ENCODE data around the gene FZD8. TPM values are rescaled to one million over a fixed set of nuclear protein-coding genes. Genes with fewer than 3 reads are reported as not detected.

Gene FZD8
- total RNA-seq, 2 donors from 2014 or later: 4.7 to 12.9 TPM

DNA sequence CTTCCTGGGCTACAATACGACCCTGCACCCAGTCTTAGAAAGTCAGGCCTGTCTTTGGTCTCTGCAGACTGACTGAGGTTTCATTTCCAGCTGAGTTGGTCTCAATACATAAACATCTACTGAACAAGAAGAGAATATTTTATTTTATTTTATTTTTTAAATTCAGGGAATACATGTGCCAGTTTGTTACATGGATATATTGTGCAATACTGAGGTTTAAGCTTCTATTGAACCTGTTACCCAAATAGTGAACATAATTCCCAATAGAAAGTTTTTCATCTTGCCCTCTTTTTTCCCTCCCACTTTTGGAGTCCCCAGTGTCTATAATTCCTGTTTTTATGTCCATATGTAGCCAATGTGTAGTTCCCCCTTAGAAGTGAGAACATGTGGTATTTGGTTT lies 10.7 kb downstream of the FZD8 start:
- 52 to 84% methylated on average over 1 of the region's 1 CpG for WGBS, 2 donors
- intact Hi-C loops (cut with DNase I): loop anchor here (5.0 kb wide), 1 partner anchor 1246 kb away; no protein-coding TSS in a partner anchor
- H3K4me1 ChIP-seq: no peaks in the 10 kb centered on the region

DNA sequence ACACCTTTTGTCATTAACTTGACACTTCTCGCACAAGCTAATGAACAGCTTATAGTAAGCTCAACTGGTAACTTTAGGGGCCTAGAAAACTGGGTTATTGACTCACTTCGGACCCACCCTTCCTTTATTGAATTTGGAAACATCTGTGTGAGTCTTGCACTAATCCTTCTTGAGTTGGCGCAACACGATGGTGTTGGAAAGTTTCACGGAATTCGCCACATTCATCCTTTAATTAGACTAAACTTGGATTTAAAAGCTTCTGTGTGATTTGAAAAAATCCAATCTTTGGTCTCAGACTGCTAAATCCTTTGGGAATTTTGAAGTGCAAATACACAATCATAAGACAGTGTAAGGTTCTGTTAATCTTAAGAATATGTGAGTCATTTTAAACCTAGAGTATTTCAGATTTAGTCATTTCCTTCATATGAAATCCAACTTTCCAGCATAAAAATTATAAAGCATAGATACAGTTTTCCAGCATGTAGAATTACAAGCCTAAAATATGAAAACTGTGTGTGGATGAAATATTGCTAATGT lies 15.1 kb downstream of the FZD8 start:
- DNase-seq: no peak
- no peak overlapping the region for H3K4me3 ChIP-seq
- WGBS, 2 donors: 69 to 81% methylated on average over 6 of the region's 6 CpGs
- H3K36me3 ChIP-seq (replicated peaks in 1 of 2; ENCODE audit: insufficient read depth in 1 of 2, low read depth in 2 of 2): no peaks in the 10 kb centered on the region
- intact Hi-C loops (cut with DNase I): no loop called here
- no peaks in the 10 kb centered on the region for H3K27me3 ChIP-seq
- no peak overlapping the region for H3K27ac ChIP-seq
- TF ChIP-seq, protein P1, sequence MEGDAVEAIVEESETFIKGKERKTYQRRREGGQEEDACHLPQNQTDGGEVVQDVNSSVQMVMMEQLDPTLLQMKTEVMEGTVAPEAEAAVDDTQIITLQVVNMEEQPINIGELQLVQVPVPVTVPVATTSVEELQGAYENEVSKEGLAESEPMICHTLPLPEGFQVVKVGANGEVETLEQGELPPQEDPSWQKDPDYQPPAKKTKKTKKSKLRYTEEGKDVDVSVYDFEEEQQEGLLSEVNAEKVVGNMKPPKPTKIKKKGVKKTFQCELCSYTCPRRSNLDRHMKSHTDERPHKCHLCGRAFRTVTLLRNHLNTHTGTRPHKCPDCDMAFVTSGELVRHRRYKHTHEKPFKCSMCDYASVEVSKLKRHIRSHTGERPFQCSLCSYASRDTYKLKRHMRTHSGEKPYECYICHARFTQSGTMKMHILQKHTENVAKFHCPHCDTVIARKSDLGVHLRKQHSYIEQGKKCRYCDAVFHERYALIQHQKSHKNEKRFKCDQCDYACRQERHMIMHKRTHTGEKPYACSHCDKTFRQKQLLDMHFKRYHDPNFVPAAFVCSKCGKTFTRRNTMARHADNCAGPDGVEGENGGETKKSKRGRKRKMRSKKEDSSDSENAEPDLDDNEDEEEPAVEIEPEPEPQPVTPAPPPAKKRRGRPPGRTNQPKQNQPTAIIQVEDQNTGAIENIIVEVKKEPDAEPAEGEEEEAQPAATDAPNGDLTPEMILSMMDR (IDR thresholded peaks at IDR 0.05): no peak
- ATAC-seq: no peak
- no peaks in the 10 kb centered on the region for H3K9me3 ChIP-seq
- no peaks in the 10 kb centered on the region for H3K4me1 ChIP-seq

More for the DNA sequence above, 10.7 kb downstream of the FZD8 start:
- TF ChIP-seq, protein P1 (IDR thresholded peaks at IDR 0.05): no peak
- TF ChIP-seq POLR2A (IDR thresholded peaks at IDR 0.05): no peak
- Histone ChIP-seq H3K36me3 (replicated peaks in 1 of 2; ENCODE audit: insufficient read depth in 1 of 2, low read depth in 2 of 2) (no peaks in the 10 kb centered on the region), H3K27ac (no peak overlapping the region), H3K4me3 (no peak overlapping the region), H3K9me3 (no peaks in the 10 kb centered on the region), H3K27me3 (no peaks in the 10 kb centered on the region)
- DNase-seq (no peak), ATAC-seq (no peak)

DNA sequence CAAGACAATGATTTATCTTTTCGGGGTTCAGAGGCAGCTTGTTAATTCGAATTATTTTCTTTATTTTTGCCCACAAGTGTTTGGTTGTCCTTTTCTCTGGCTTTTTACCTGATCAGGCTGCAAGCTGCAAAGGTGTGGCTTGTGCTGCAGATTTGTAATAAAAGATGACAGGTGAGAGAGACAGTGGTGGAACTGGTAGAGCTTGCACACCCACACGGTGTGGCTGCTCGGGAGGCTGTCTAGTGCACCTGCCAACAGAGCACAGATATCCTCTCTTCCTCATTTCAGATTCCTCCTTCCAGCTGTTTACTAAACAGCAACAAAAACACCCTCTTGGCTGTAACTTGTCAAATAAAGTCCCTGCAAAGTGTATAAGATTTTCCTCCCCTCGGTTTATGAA lies 27.8 kb downstream of the FZD8 start:
- DNase-seq (no peak), ATAC-seq (no peak)
- H3K9me3 ChIP-seq: no peaks in the 10 kb centered on the region
- WGBS, 2 donors: 27 to 29% methylated on average over 5 of the region's 5 CpGs
- no peaks in the 10 kb centered on the region for H3K4me1 ChIP-seq
- TF ChIP-seq, protein P1 (IDR thresholded peaks at IDR 0.05): no peak
- no peak for TF ChIP-seq POLR2A (IDR thresholded peaks at IDR 0.05)
- no peaks in the 10 kb centered on the region for H3K27me3 ChIP-seq
- no peak overlapping the region for H3K27ac ChIP-seq
- intact Hi-C loops (cut with DNase I): no loop called here
- H3K36me3 ChIP-seq (replicated peaks in 1 of 2; ENCODE audit: insufficient read depth in 1 of 2, low read depth in 2 of 2): no peaks in the 10 kb centered on the region
- H3K4me3 ChIP-seq: no peak overlapping the region

DNA sequence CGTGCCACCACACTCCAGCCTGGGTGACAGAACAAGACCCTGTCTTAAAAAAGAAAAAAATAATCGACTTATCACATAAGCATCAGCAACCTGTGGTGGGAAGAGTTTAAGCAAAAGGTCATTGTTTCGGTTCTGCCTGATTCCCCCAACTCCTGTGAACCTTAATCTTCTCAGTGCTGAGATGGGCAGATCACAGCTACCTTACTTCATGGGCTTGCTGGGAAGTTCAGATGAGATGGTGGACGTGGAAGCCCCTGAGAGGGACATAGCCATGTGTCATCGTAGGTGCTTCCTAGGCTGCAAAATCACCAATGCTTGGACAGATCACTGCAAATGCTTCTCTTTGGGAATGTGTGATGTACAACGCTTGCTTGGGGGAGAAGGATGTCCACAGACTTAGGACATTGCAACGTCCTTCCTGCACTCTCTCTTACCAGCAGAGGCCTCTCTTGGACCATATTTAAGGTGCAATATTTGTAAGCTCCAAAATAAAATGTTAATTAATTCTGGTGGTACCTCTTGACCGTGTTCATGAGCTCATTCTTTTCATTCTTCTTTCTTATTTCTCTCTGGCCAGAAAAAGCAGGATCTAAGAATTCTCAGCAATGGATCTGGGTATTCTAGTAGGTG lies 28.4 kb downstream of the FZD8 start:
- intact Hi-C loops (cut with DNase I): no loop called here
- no peaks in the 10 kb centered on the region for H3K36me3 ChIP-seq (replicated peaks in 1 of 2; ENCODE audit: insufficient read depth in 1 of 2, low read depth in 2 of 2)
- DNase-seq (no peak), ATAC-seq (no peak)
- H3K27me3 ChIP-seq: no peaks in the 10 kb centered on the region
- TF ChIP-seq, protein P1 (IDR thresholded peaks at IDR 0.05): peak in 4 of 7 experiments; percentile 17 to 25 (median 22)
- TF ChIP-seq POLR2A (IDR thresholded peaks at IDR 0.05): no peak
- no peak overlapping the region for H3K27ac ChIP-seq
- 30 to 37% methylated on average over 8 of the region's 8 CpGs for WGBS, 2 donors
- H3K4me1 ChIP-seq: no peaks in the 10 kb centered on the region
- H3K4me3 ChIP-seq: no peak overlapping the region
- no peaks in the 10 kb centered on the region for H3K9me3 ChIP-seq

DNA sequence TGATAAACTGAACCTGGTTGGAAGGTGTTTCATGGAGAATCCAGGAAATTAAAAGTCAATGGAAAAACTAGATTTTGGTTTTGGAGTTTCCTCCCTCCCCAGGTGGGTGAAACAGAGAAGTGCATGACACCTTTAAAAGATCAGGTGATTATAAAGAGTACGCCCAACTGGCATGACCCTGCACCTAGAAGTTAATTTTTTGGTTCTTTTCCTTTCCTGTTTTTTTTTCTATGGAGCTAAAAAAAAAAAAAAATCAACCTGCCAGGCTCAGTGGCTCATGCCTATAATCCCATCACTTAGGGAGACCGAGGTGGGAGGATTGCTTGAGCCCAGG lies 29.0 kb downstream of the FZD8 start:
- DNase-seq (no peak), ATAC-seq (no peak)
- no peak overlapping the region for H3K27ac ChIP-seq
- no peaks in the 10 kb centered on the region for H3K9me3 ChIP-seq
- H3K4me3 ChIP-seq: no peak overlapping the region
- 41 to 48% methylated on average over 2 of the region's 2 CpGs for WGBS, 2 donors
- intact Hi-C loops (cut with DNase I): no loop called here
- H3K36me3 ChIP-seq (replicated peaks in 1 of 2; ENCODE audit: insufficient read depth in 1 of 2, low read depth in 2 of 2): no peaks in the 10 kb centered on the region
- TF ChIP-seq, protein P1 (IDR thresholded peaks at IDR 0.05): no peak
- TF ChIP-seq POLR2A (IDR thresholded peaks at IDR 0.05): no peak
- H3K27me3 ChIP-seq: peaks cover 0 to 3% of the 10 kb centered on the region in 2 donors
- peaks cover 2% of the 10 kb centered on the region for H3K4me1 ChIP-seq

Data from body of pancreas (tissue), 4 donors.